Pons (tissue), 1 donor: ENCODE results near the gene MORN2.

Source experiments
- DNase-seq: peaks from one replicate; pipeline ENCODE4 v3.0.0-alpha.2; 2016; ENCODE audit warnings: low spot score

Gene MORN2

GRCh38 chr2:38889575-38889974 is 13.8 kb downstream of the MORN2 start, which contains the start of gene ARHGEF33:
ARHGEF33 (plus strand) TSS chr2:38889875; CDS start chr2:38919448, 29,573 bp downstream.
- no peak for DNase-seq

- no peak for DNase-seq
These were observed 17.0 kb downstream of the MORN2 start for GRCh38 chr2:38892819-38893218.

GRCh38 chr2:38898256-38898655 is 22.5 kb downstream of the MORN2 start:
- DNase-seq = no peak

- no peak for DNase-seq
These were observed 24.9 kb downstream of the MORN2 start for GRCh38 chr2:38900726-38901125.

- DNase-seq = no peak
These were observed 29.5 kb downstream of the MORN2 start for GRCh38 chr2:38905251-38905650.

GRCh38 chr2:38907242-38907641 is 31.5 kb downstream of the MORN2 start:
- DNase-seq = no peak

- no peak for DNase-seq
These were observed 32.2 kb downstream of the MORN2 start for GRCh38 chr2:38907743-38908562.

GRCh38 chr2:38909872-38910271 is 34.1 kb downstream of the MORN2 start:
- no peak for DNase-seq

GRCh38 chr2:38911191-38911590 is 35.4 kb downstream of the MORN2 start:
- no peak for DNase-seq

- no peak for DNase-seq
These were observed 36.8 kb downstream of the MORN2 start for GRCh38 chr2:38912619-38913018.

- no peak for DNase-seq
These were observed 46.6 kb downstream of the MORN2 start for GRCh38 chr2:38922389-38922788.

GRCh38 chr2:38922902-38923301 is 47.1 kb downstream of the MORN2 start:
- DNase-seq = no peak

- DNase-seq = no peak
These were observed 50.2 kb downstream of the MORN2 start for GRCh38 chr2:38925982-38926381.

GRCh38 chr2:38930600-38930999 is 54.8 kb downstream of the MORN2 start:
- DNase-seq = no peak
